HG03108 (cell line): ENCODE data around the gene FILIP1.

ENCODE experiments used
- ATAC-seq: cut with Tn5 transposase; IDR thresholded peaks from one replicate; pipeline ENCODE4 v1.9.1; 2021; ENCODE audit warnings: moderate library complexity; ENCODE audit not compliant: unreplicated experiment

Gene FILIP1

DNA sequence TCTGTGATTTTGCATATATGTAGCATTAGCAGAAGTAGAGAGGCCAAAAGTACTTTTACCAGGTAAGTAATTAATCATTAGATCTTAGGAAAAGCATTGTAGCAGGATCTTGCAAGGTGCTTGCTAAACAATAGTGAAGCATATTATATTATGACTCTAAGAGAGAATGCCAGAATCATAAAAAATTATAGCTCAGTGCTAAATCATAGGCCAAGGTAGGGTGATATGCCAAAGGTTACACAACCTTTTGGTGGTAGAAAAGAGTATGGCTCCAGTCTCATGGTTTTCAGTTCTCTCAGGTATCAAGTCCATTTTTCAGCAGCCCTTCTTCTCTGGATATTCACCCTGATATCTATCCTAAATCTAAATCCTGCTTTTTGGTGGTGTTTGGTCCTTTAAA lies 192.1 kb downstream of the FILIP1 start:
- ATAC-seq = no peak

DNA sequence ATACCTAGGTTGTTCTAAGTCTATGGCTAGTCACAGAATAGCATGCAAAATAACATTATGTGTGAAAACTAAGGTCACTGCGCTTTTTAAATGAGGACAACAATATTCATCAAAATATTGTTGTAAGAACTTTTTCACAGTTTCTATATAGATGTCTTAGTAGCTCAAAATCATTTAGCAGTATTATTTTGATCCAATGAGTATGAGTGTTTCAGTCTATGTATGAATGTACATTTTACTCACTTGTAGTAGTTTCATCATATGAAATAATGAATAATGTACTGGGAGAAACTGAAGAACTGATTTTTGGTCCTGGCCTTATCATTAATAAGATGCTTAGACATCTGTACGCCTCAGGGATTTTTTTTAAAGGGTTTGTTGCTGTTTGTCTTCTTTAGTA lies 192.5 kb downstream of the FILIP1 start:
- ATAC-seq = no peak

DNA sequence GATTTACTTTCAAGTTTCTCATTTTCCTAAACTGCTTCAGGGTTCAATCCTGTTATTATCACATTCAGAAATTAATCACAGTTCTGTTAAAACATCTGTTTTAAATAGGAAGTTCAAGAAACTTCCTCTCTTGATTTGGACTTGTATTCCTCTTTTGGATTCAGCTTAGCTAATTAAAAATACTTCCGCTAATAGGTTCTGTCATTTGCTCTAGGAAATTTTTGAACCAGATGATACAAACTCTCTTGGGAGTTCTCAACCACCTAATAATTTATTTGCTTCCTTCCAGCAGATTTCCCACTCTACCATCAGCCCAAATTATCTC lies 193.1 kb downstream of the FILIP1 start:
- ATAC-seq = no peak

DNA sequence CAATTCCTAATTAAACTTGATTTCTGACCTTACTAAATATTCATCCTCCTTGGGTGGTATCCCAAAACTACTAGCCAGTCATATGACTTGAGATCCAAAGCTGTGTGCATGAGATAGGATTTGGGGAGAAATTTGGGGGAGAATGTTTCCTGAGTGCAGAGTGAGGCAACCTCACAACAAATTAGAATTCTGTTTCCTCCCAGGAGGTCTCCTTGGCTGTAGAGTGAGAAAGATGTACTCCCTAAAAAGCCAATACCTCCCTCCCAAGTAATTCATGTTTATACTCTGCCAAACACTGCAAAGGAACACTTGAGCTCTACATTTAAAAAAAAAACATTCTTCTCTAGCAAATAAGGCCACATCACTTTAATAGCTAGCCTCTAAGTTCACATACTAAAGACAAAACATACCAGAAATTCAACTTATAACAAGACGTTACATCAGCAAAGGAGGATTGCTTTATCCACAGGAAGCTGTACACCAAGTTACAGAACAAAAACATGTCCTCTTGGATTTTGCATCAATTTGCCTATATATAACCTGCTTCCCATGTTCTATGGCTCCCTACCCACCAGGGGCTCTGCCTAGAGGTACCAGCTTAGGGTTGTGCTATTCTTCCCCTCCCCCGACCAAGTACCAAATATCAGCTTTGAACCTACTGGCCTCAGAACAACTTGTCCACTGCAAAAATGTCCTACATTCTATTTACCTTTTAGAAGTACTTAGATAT lies 193.6 kb downstream of the FILIP1 start:
- no peak for ATAC-seq

DNA sequence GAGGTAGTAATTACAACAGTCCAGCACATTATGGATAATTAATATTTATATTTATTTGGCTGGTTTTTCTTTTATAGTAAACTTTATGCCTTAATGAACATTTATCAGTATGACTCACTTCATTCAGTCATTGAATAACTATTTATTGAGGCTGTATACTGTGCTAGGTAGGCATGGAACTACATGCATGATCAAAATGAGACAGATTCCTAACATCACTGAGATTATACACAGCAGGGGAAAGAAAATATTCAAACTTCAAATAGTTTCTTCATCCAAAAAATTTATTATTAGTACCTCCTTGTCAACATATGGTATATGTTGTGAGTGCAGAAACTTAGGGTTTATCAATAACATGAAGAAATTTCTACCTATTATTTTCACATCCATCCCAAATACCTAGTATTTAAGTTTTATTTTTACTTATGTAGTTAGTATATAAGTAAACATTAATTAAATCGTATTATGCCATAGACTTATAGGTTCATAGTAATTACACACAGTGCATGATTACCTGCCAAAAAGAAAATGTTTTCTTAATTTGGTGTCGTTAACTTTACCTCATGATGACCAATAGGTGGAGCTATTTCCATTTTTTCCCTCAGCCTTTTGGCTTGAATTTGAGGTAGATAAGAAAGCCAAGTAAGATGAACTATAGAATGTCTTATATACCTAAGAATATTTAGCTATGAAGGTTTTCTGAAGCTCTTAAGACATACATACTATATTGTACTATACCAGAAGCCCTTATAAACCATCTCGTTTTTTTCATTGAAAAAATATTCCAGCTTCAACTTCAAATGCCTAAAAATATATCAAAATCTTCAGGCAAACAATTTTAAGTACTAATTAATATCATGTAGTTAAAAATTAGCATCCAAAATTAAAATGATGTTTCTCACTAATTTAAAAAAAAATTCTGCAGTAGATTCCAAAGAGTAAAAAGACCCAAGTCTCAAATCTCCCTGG lies 196.5 kb downstream of the FILIP1 start:
- ATAC-seq = no peak

DNA sequence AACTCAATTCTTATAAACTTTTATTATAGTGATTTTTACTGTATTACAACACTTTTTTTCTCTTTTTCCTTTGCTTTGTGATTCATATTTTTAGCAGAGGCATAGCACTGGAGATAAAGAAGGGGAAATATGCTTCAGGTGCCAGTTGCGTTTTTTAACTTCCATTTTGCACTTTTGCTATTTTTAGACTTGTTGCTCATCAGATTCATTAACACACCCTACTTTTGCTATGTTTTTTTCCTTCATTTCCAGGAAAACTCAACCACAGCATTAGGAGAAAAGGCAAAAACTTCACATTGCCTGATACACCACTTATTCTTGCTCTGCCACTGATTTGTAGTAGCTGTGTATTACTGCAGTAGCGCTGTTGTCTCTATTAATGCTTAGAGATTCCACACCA lies 201.0 kb downstream of the FILIP1 start:
- ATAC-seq = no peak

DNA sequence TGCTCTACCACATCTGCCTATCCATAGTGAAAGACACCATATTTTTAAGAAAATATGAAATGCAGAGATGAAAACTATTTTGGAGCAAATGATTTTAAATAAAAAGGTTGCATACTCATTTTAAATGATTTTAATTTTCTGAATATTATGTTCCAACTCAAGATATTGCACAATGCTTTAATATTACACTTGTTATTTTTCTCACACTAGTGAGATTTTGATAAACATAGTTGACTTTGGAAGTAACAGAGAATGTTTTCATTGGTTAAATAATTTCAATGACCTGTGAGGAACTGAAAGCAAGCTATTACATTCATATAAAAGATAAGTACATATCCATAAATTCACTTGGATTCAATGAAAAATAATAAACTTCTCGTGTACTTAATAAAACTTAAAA lies 201.9 kb downstream of the FILIP1 start:
- ATAC-seq = no peak

DNA sequence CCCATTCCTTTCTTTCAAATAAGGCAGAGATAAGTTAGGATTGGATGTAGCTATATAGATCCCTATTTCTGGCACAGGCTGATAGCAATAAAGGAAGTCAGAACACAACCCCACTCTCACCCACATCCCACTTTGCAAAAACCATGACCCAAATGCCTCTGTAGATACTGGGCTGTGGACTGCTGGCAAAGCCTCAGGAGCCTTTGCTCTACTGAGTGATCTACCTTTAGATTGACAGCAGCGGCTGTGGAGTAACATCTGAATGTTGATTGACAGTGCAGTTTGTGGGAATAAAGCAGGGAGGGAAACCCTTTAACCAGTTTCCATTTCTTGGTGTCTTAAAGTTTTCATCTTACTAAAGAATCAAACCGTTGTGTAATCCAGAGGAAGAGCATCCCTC lies 202.3 kb downstream of the FILIP1 start:
- no peak for ATAC-seq

DNA sequence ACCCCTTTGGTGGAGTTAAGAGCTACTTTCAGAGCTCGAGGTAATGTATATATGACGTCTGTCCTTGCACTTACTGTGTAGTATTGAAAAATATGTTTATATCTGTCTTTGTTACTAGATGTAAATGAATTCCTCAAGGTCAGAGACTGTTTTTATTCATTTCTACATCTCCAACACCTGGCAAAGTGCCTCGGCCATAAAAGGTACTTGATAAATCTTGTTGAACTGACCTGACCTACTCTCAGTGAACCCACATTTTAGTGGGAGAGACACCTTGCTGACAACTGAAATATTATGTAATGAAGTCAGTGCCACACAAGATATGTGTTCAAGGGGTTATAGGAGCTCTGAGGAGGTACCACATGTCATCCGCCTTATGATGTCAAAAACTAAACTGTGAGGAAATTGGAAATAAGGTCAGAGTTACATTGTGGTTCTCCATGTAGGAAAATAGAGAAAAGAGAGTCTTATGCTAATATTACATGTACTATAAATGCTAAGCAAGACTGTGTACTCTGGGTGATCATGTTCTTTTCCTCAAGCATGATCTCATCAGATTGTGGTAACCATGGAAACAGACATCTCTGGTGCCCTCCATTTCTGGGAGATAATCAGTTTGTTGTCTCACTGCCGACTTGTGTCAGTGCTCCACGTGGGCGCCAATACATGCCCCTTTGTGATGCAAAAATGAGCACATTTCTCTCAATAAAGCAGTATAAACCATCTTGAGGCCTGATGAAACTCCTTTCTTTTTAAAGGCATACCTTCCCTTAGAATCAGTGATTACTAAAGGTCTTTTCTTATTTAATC lies 203.3 kb downstream of the FILIP1 start:
- ATAC-seq = no peak

DNA sequence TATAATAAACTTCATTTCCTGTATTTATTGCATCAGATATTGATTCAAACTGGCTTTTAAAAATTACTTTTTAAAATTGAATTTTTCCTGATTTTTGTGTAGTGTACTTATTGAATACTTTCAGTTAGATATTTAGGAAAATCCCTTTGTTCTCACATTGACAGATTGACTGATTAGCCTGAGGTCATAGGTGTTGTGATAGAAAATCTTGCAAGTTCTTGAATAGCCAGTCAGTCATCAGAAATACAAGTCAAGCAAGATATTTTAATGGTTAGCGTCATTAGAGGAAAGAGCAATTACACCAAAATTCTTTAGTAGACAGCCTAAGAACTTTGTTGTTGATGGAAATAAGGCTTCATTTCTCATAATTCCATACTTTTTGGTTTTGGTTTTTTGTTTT lies 205.6 kb downstream of the FILIP1 start:
- ATAC-seq = no peak

DNA sequence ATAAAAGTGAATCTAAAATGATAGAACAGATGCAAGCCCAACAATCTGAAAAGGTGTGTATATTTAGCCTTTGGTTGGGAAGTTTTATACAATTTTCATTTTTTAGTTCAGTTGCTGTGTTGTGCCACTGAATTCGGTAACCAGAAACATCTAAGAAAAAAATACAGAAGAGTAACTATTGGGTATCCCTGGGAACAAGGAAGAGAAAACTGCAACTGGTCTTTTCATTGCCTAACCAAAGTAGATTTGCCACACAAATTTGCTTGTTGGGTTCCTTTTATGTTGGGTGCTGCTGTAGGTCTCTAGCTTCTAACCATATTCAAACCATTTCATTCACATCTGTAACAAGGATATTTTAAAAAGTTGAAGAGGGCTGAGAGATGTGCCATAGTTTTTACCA lies 206.2 kb downstream of the FILIP1 start:
- no peak for ATAC-seq

DNA sequence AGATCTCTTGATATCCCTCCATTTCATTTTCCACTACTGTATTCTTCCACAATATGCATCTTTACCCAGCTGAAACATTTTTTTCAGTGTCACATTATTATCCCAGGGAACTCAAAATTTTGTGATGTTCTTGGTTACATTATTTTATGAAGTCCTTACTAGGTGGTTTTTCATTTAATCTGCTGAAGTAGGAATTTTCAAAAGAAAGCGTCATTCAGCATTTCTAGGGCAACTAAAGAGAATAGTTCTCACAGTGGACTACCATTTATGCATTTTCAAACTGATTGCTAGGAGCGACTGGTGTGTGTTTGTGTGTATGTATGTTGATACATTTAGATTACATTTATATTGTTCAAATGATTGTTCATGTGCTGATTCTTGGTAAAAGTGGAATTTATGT lies 206.6 kb downstream of the FILIP1 start:
- ATAC-seq = no peak

DNA sequence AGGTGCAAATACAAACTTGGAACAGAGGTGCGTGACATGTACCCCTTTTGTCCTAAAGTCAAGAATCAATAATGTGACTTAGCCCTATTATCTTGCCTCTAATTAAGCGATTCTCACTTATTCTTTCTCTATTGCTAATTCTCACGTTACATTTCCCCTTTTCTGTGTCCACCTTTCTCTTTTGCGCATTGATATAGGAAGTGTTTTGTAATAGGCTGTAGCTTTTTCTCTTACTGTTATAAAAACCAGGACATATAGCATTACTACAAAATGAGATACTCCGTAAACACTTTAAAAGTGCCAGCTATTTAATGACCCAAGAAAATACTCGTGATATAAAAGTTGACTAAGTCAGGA lies 208.3 kb downstream of the FILIP1 start:
- ATAC-seq = no peak

DNA sequence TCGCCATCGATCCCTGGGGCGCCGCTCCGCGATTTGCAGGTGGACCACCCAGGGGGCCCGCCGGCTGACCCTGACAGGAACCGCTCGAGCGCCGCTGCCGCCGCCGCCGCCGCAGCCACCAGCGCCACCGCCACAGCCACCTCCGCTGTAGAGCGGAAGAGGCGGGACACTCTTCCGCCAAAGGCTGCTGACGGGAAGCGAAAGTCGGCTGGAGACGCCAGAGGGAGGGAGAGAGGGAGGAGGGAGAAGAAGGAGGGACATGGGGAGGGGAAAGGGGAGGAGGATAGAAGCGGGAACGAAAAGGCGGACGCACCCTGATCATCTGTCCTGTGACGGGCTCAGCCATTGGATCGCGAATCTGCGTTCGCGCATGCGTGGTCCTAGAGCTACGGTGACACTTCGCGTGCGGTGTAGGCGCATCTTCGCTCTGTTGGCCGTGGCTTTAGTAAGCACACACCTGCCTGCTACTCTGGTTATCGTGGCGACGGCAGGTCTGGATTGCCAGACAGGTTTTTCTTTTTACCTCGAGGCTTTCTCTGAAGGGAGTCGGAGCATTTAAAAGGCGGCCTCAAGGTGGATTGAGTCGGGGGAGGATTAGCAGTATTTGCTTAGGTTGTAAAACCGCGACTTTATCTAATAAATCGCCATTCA lies 208.8 kb downstream of the FILIP1 start, which contains the start of gene TMEM30A:
TSS of gene TMEM30A (minus strand) at position 161 of the 651 bp plus-strand sequence. CDS start at position 7, 154 bp downstream.
- peak; percentile 92 for ATAC-seq

DNA sequence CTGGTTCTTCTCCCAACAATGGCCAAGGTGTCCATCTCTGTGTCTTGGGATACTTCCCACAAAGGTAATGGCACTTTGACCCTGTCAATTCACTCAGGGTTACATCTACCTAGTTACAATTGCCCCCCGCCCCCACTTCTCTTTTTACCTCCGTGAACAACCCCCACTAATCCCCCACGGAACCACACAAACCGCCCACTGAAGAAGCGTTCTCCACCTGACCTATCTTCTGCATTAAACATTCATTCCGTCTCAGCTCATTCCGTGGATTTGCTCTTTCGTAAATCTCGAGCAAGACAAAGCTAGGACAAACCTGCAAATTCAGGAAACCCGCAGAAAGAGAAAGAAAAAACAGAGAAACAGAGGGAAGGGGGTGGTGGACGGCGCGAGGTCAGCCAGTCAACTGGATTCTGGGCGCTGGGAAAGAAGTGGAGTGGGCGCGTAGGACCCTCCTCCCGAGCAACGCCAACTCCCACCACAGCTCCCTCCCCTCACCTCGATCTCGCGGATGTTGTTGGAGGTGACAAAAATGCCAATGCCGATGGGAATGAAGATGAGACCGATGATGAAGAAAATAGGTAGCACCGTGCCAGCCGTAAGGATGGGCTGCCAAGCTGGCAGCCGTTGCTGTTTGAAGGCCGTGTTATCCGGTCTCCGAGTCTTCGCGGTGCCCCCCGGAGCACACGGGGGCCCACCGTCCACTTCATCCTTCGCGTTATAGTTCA lies 209.5 kb downstream of the FILIP1 start:
- ATAC-seq = peak; percentile 9

DNA sequence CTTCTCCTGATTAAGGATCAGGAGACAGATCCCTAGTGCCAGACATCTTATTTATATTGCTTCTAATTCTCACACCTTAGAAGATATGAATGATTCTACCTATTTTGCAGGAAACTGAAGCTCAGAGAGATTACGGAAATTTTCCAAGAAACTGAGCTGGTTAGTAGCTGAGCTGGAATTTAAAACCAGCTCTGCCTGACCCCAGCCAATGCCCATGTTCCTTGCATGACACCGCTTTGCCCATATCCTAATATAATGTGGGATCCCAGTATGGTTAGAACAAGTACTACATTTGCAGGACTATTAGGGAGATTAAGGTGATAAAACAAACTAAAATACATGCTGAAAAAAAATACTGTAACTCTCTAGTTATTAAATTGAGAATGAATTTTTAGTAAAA lies 210.9 kb downstream of the FILIP1 start:
- no peak for ATAC-seq

DNA sequence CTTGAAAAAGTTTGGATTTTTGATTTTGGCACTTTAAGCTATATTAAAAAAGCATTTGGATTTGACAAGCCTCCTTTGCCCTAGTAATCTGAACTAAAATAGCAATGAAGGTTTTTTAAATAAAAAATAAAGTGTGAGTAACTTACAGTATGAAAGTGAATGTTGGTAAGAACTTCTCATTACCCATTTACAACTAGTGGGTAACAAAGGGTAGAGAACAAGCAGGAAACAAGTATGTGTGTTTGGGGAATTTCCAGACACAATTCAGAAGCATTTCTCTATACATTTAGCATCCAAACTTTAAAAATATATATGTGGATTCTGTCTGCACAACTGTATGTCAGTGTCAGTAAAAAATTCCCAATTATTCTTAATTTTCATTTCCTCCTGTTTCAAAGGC lies 211.9 kb downstream of the FILIP1 start:
- no peak for ATAC-seq

DNA sequence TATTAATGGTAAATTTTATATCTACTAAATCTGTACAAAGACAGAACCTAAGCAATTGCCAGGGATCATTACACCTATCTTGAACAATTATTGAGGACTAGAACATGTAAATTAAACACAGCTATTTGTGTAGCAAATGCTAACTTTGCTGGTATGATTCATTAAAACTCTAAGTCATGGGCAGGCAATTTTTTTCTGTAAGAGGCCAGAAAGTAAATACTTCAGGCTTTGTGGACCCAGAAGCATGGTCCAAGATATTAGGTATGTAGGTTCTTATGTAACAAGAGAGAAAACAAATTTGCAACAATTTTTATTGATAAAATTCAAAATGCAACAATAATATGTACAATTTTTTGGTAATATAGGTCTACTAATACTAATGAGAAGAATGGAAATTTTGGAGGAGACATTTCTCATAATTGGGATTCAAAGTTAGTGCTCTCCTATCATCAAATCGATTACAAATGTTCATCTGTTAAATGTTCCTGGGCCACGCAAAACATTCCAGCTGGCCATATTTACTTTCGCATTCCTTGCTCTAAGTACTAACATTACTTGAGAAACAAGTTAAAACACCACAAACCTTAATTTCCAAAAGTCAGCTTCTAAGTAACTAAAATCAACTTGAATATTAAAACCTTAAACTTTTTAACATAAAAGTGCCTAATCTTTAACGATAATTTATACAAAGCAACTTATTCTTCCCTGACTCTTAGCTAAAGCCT lies 213.3 kb downstream of the FILIP1 start:
- no peak for ATAC-seq

DNA sequence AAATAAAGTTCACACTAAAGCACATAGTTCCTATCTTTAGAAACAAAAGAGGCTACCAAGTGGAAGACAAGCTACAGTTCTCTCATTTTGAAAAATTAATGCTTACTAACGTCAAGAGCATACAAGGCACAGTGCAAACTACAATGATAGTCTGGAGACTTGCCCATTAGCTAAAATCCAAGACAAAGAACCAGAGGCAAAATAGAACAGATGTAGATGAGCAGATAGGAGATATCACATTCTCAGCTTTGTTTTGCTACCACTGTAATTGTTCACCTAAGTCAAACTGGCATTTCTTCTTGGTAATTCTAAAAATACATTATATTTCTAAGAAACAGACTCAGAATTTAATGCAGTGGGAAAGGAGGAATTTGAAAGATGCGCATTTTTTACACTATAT lies 214.2 kb downstream of the FILIP1 start:
- ATAC-seq = no peak
